Non-pigmented ciliary epithelial cell (primary cell): ENCODE data around the gene PPP1R13L.

Source experiments
- DNase-seq: peaks from one replicate; pipeline ENCODE4 v3.0.0-alpha.2; 2010; ENCODE audit warnings: low read depth

PPP1R13L gene

GRCh38 chr19:45364696-45365095, 40.2 kb downstream of the PPP1R13L start:
- no peak for DNase-seq

GRCh38 chr19:45363861-45364459, 40.9 kb downstream of the PPP1R13L start:
- no peak for DNase-seq

GRCh38 chr19:45362291-45362690, 42.6 kb downstream of the PPP1R13L start:
- no peak for DNase-seq

GRCh38 chr19:45361608-45362007, 43.3 kb downstream of the PPP1R13L start:
- DNase-seq = no peak

GRCh38 chr19:45358213-45358792, 46.6 kb downstream of the PPP1R13L start:
- DNase-seq = no peak

- DNase-seq = no peak
These were observed 47.5 kb downstream of the PPP1R13L start for GRCh38 chr19:45357445-45357783.

- DNase-seq = no peak
These were observed 48.0 kb downstream of the PPP1R13L start for GRCh38 chr19:45356760-45357444.

- DNase-seq = no peak
These were observed 49.0 kb downstream of the PPP1R13L start for GRCh38 chr19:45355910-45356309.

GRCh38 chr19:45355402-45355801, 49.5 kb downstream of the PPP1R13L start:
- DNase-seq = no peak

GRCh38 chr19:45354241-45354842, 50.5 kb downstream of the PPP1R13L start:
- DNase-seq = no peak

- no peak for DNase-seq
These were observed 51.7 kb downstream of the PPP1R13L start for GRCh38 chr19:45352914-45353796.

- no peak for DNase-seq
These were observed 52.4 kb downstream of the PPP1R13L start for GRCh38 chr19:45352471-45352870.

GRCh38 chr19:45352062-45352461, 52.8 kb downstream of the PPP1R13L start:
- DNase-seq = no peak

GRCh38 chr19:45351401-45351952, 53.4 kb downstream of the PPP1R13L start:
- no peak for DNase-seq

- DNase-seq = no peak
These were observed 54.3 kb downstream of the PPP1R13L start for GRCh38 chr19:45350477-45351058.

GRCh38 chr19:45349430-45349941, 55.4 kb downstream of the PPP1R13L start:
- DNase-seq = no peak

GRCh38 chr19:45349126-45349415, 55.8 kb downstream of the PPP1R13L start:
- no peak for DNase-seq

GRCh38 chr19:45348367-45349125, 56.3 kb downstream of the PPP1R13L start:
- no peak for DNase-seq

GRCh38 chr19:45347570-45348366, 57.1 kb downstream of the PPP1R13L start:
- DNase-seq = no peak

GRCh38 chr19:45346449-45346848, 58.4 kb downstream of the PPP1R13L start:
- no peak for DNase-seq
